Esophagus squamous epithelium (tissue), 5 donors: ENCODE measurements around the gene PRKAR2B. TPM values are rescaled to one million over a fixed set of nuclear protein-coding genes. Genes with fewer than 3 reads are reported as not detected.

Source experiments
- DNase-seq: peaks from one replicate; lab custom pipeline; 2025; lab: John Stamatoyannopoulos, UW
- H3K27ac ChIP-seq, 4 donors: fragments of 200-600 bp; sonication (generic); one replicate each; pipeline ENCODE4 v1.5.1; 2016 to 2019; ENCODE audit warnings: mild to moderate bottlenecking in 1 of 4
- H3K27me3 ChIP-seq, 4 donors: fragments of 200-600 bp; sonication (generic); 1 replicate in 3 of 4; 2 replicates in 1 of 4; pipeline versions ENCODE4 v1.5.1 to v1.6.0; 2017 to 2021; ENCODE audit warnings: antibody characterized with exemption in 1 of 4
- H3K36me3 ChIP-seq, 3 donors: fragments of 200-600 bp; sonication (generic); one replicate each; pipeline ENCODE4 v1.5.1; 2016 to 2019
- H3K4me1 ChIP-seq, 3 donors: fragments of 200-600 bp; sonication (generic); one replicate each; pipeline ENCODE4 v1.5.1; 2017 to 2019
- H3K4me3 ChIP-seq, 4 donors: fragments of 200-600 bp; sonication (generic); 1 replicate in 3 of 4; 2 replicates in 1 of 4; pipeline ENCODE4 v1.5.1; 2016 to 2019; ENCODE audit warnings: mild to moderate bottlenecking in 2 of 4, moderate library complexity in 1 of 4
- H3K9me3 ChIP-seq, 3 donors: fragments of 200-600 bp; sonication (generic); one replicate each; pipeline ENCODE4 v1.5.1; 2016 to 2019
- CTCF ChIP-seq, 6 experiments: fragments of 450-650 bp in 4 of 6; fragments of 200-600 bp in 2 of 6; sonication (generic) in 2 of 6; IDR thresholded peaks; one replicate each; pipeline ENCODE4 v1.5.1; 2016 to 2019; ENCODE audit warnings: antibody characterized with exemption in 6 of 6, mild to moderate bottlenecking in 4 of 6, moderate library complexity in 4 of 6
- POLR2A ChIP-seq, 4 donors: fragments of 450-650 bp; IDR thresholded peaks; one replicate each; pipeline ENCODE4 v1.6.1; 2017; ENCODE audit warnings: antibody characterized with exemption in 4 of 4, mild to moderate bottlenecking in 4 of 4, moderate library complexity in 3 of 4
- WGBS, 2 donors: methylation state at CpG; one replicate each; pipeline ENCODE4 v1.1.5; 2018; 5-methylcytosine and 5-hydroxymethylcytosine counted together
- intact Hi-C: fragments of 100-400 bp; cut with DNase I; formaldehyde crosslinking; loops from one replicate; pipeline ENCODE4 v1.15.0; 2022
- total RNA-seq, 4 donors: library from RNA; depleted of rRNA; stranded (reverse); fragments of >200 nt; gene quantifications; one replicate each; pipeline ENCODE4 v1.1.0, GENCODE V29; 2016
- donor health status: DM: yes; HTN: yes; CAD: no.

The PRKAR2B gene
- 10 to 100 TPM in 1 of 4 donors, 1 to 10 TPM in 3; 1.1 to 23.1 (median 4.2) TPM for total RNA-seq

- Histone ChIP-seq H3K27ac (peak within 1 kb of the TSS; percentile 39 to 91 (median 82)), H3K4me3 (peak within 1 kb of the TSS; percentile 43 to 84 (median 68)), H3K4me1 (peaks cover 9 to 34% (median 11%) of the 10 kb centered on the region in 3 donors), H3K9me3 (no peaks in the 10 kb centered on the region), H3K36me3 (no peaks in the 10 kb centered on the region), H3K27me3 (peaks cover 0 to 32% (median 2%) of the 10 kb centered on the region in 4 donors)
- intact Hi-C loops: no loop called here
- DNase-seq: no peak
- 0 to 2% methylated on average over 12 to 13 of the region's 110 CpGs for WGBS, 2 donors
- TF ChIP-seq POLR2A (IDR thresholded peaks at IDR 0.05) (no peak), CTCF (IDR thresholded peaks at IDR 0.05) (no peak)
These were observed at the start of gene PRKAR2B for GRCh38 chr7:107044347-107045194. Gene PRKAR2B, plus strand, starts transcription at chr7:107044705. Its CDS starts 203 bp downstream, at chr7:107044908.

DNA sequence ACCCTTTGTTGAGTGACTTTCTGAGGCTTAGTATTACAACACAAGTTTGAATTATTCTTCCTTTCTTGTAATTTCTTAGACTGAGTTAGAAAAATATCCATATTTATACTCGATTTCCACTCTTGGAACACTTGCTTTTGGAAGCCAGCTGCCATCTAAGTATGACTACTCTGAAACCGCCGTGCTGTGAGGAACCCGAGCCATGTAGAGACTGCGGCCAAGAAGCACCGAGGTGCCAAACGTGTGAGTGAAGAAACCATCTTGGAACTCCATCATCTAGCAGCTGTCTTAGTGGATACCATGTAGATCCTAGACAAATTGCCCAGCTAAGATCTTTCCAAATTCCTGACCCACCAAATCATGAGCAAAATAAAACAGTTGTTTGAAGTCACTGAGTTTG lies 49.7 kb upstream of the PRKAR2B start:
- Histone ChIP-seq H3K4me3 (no peak overlapping the region), H3K36me3 (no peaks in the 10 kb centered on the region), H3K9me3 (no peaks in the 10 kb centered on the region), H3K4me1 (no peaks in the 10 kb centered on the region), H3K27me3 (no peaks in the 10 kb centered on the region), H3K27ac (no peak overlapping the region)
- 83 to 89% methylated on average over 7 of the region's 7 CpGs for WGBS, 2 donors
- intact Hi-C loops: no loop called here
- DNase-seq: no peak
- TF ChIP-seq CTCF (IDR thresholded peaks at IDR 0.05) (no peak), POLR2A (IDR thresholded peaks at IDR 0.05) (no peak)

GRCh38 chr7:106997487-106998271 lies 46.8 kb upstream of the PRKAR2B start:
- Histone ChIP-seq H3K4me3 (no peak overlapping the region), H3K4me1 (no peaks in the 10 kb centered on the region), H3K36me3 (no peaks in the 10 kb centered on the region), H3K9me3 (no peaks in the 10 kb centered on the region), H3K27me3 (no peaks in the 10 kb centered on the region), H3K27ac (no peak overlapping the region)
- WGBS, 2 donors: 69 to 72% methylated on average over 5 of the region's 5 CpGs
- DNase-seq: no peak
- intact Hi-C loops: no loop called here
- TF ChIP-seq CTCF (IDR thresholded peaks at IDR 0.05) (no peak), POLR2A (IDR thresholded peaks at IDR 0.05) (no peak)

DNA sequence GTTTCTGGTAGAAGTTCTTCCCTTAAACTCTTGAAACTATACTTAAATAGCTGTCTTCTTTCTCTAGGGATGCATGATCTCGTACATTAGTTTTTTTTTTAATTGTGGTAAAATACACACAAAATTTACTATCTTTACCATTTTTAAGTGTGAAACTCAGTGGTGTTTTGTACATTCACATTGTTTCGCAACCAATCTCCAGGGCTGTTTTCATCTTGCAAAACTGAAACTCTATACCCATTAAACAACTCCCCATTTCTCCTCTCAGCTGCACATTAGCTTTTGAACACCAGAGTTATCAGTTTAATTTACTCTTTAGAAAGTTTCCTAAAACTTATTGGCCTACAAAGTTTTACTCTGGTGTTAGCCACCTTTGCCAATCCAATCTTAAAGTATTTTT lies 45.5 kb upstream of the PRKAR2B start:
- no peak for TF ChIP-seq CTCF (IDR thresholded peaks at IDR 0.05)
- TF ChIP-seq POLR2A (IDR thresholded peaks at IDR 0.05): no peak
- Histone ChIP-seq H3K27ac (no peak overlapping the region), H3K36me3 (no peaks in the 10 kb centered on the region), H3K4me1 (no peaks in the 10 kb centered on the region), H3K9me3 (no peaks in the 10 kb centered on the region), H3K4me3 (no peak overlapping the region), H3K27me3 (no peaks in the 10 kb centered on the region)
- intact Hi-C loops: no loop called here
- no peak for DNase-seq
- WGBS, 2 donors: 71 to 82% methylated on average over 2 of the region's 2 CpGs

GRCh38 chr7:107001490-107001889 lies 43.0 kb upstream of the PRKAR2B start:
- WGBS, 2 donors: 78 to 92% methylated on average over 2 of the region's 2 CpGs
- H3K4me3 ChIP-seq: no peak overlapping the region
- H3K27ac ChIP-seq: no peak overlapping the region
- H3K36me3 ChIP-seq: no peaks in the 10 kb centered on the region
- H3K9me3 ChIP-seq: no peaks in the 10 kb centered on the region
- intact Hi-C loops: no loop called here
- TF ChIP-seq POLR2A (IDR thresholded peaks at IDR 0.05): no peak
- no peak for TF ChIP-seq CTCF (IDR thresholded peaks at IDR 0.05)
- H3K27me3 ChIP-seq: no peaks in the 10 kb centered on the region
- H3K4me1 ChIP-seq: no peaks in the 10 kb centered on the region
- DNase-seq: no peak
